ENCODE results near the gene RAD23A. TPM values are rescaled to one million over a fixed set of nuclear protein-coding genes. Genes with fewer than 3 reads are reported as not detected.

RAD23A gene
- total and polyA plus RNA-seq, 7 donors = 58.7 to 133 (median 99.3) TPM

GRCh38 chr19:12946731-12947496 lies 1.3 kb downstream of the RAD23A start:
- Histone ChIP-seq H3K4me1 (peaks cover 0 to 38% (median 19%) of the 10 kb centered on the region in 4 donors), H3K36me3 (peaks cover 42 to 73% (median 57%) of the 10 kb centered on the region in 4 donors), H3K27ac (peak overlapping the region; percentile 93 to 99 (median 96)), H3K9me3 (no peaks in the 10 kb centered on the region), H3K4me3 (peak overlapping the region; percentile 88 to 100 (median 93)), H3K27me3 (no peaks in the 10 kb centered on the region)
- 61 to 71% methylated on average over 14 of the region's 14 CpGs for WGBS, 2 donors
- no peak for TF ChIP-seq POLR2A (IDR thresholded peaks at IDR 0.05)
- TF ChIP-seq, protein P1, sequence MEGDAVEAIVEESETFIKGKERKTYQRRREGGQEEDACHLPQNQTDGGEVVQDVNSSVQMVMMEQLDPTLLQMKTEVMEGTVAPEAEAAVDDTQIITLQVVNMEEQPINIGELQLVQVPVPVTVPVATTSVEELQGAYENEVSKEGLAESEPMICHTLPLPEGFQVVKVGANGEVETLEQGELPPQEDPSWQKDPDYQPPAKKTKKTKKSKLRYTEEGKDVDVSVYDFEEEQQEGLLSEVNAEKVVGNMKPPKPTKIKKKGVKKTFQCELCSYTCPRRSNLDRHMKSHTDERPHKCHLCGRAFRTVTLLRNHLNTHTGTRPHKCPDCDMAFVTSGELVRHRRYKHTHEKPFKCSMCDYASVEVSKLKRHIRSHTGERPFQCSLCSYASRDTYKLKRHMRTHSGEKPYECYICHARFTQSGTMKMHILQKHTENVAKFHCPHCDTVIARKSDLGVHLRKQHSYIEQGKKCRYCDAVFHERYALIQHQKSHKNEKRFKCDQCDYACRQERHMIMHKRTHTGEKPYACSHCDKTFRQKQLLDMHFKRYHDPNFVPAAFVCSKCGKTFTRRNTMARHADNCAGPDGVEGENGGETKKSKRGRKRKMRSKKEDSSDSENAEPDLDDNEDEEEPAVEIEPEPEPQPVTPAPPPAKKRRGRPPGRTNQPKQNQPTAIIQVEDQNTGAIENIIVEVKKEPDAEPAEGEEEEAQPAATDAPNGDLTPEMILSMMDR (IDR thresholded peaks at IDR 0.05) = no peak
- no peak for TF ChIP-seq POLR2AphosphoS5 (IDR thresholded peaks at IDR 0.05)
- no peak for TF ChIP-seq EP300 (IDR thresholded peaks at IDR 0.05)
- intact Hi-C loops (cut with DNase I) = loop anchor here (5.0 kb wide), 1 partner anchor 60 kb away; the partner anchor contains the start of gene KLF1
- DNase-seq = no peak

GRCh38 chr19:12947702-12948611 lies 2.3 kb downstream of the RAD23A start:
- H3K27ac ChIP-seq = no peak overlapping the region
- no peak for DNase-seq
- intact Hi-C loops (cut with DNase I) = loop anchor here (5.0 kb wide), 1 partner anchor 61 kb away; the partner anchor contains the start of gene KLF1
- 86 to 92% methylated on average over 28 of the region's 28 CpGs for WGBS, 2 donors
- H3K36me3 ChIP-seq = peaks cover 42 to 74% (median 61%) of the 10 kb centered on the region in 4 donors
- no peaks in the 10 kb centered on the region for H3K27me3 ChIP-seq
- peaks cover 0 to 36% (median 18%) of the 10 kb centered on the region in 4 donors for H3K4me1 ChIP-seq
- H3K4me3 ChIP-seq = no peak overlapping the region
- TF ChIP-seq POLR2AphosphoS5 (IDR thresholded peaks at IDR 0.05) (no peak), EP300 (IDR thresholded peaks at IDR 0.05) (no peak), POLR2A (IDR thresholded peaks at IDR 0.05) (no peak)
- TF ChIP-seq, protein P1 (IDR thresholded peaks at IDR 0.05) = no peak
- H3K9me3 ChIP-seq = no peaks in the 10 kb centered on the region

DNA sequence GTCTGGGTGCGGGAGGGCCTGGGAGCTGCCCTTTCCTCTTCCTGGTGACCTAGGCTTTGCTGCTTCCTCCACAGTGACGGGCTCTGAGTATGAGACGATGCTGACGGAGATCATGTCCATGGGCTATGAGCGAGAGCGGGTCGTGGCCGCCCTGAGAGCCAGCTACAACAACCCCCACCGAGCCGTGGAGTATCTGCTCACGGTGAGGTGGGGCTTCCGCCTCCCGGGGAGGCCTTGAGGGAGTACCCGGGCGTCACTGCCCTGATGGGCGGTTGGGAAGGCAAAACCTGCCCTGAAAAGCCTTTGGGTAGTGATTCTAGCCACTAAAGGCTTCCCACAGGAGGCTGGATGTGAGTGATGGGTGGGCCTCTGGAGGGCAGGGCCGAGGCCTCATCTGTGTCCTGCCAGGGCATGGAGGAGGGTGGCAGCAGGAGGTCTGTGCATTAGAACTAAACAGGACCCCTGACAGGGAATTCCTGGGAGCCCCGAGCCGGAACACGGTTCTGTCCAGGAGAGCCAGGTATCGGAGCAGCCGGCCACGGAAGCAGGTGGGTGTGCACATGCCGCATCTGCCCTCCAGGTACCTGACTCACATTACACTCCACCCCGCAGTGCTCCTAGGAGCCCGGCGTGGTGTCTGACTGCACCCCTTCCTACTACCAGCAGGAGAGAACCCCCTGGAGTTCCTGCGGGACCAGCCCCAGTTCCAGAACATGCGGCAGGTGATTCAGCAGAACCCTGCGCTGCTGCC lies 3.1 kb downstream of the RAD23A start:
- 94 to 95% methylated on average over 30 of the region's 30 CpGs for WGBS, 2 donors
- peaks cover 0 to 35% (median 25%) of the 10 kb centered on the region in 4 donors for H3K4me1 ChIP-seq
- H3K27ac ChIP-seq = no peak overlapping the region

More for the DNA sequence above, 3.1 kb downstream of the RAD23A start:
- H3K4me3 ChIP-seq = no peak overlapping the region
- intact Hi-C loops (cut with DNase I) = loop anchor here (5.0 kb wide), 1 partner anchor 61 kb away; the partner anchor contains the start of gene KLF1
- peaks cover 38 to 74% (median 57%) of the 10 kb centered on the region in 4 donors for H3K36me3 ChIP-seq
- H3K9me3 ChIP-seq = no peaks in the 10 kb centered on the region
- no peak for TF ChIP-seq POLR2AphosphoS5 (IDR thresholded peaks at IDR 0.05)
- TF ChIP-seq, protein P1 (IDR thresholded peaks at IDR 0.05) = no peak
- no peak for TF ChIP-seq POLR2A (IDR thresholded peaks at IDR 0.05)
- TF ChIP-seq EP300 (IDR thresholded peaks at IDR 0.05) = no peak
- no peak for DNase-seq
- no peaks in the 10 kb centered on the region for H3K27me3 ChIP-seq
